Measurements from ENCODE around the gene HIVEP2.

Gene HIVEP2

GRCh38 chr6:142844065-142844755 is 100.8 kb downstream of the HIVEP2 start:
- DNase-seq (ENCODE audit: low read depth, low spot score): no peak

- no peak for DNase-seq (ENCODE audit: low read depth, low spot score)
Measured at GRCh38 chr6:142843361-142843760, 101.6 kb downstream of the HIVEP2 start.

GRCh38 chr6:142842418-142843261 is 102.3 kb downstream of the HIVEP2 start:
- no peak for DNase-seq (ENCODE audit: low read depth, low spot score)

GRCh38 chr6:142841915-142842314 is 103.1 kb downstream of the HIVEP2 start:
- no peak for DNase-seq (ENCODE audit: low read depth, low spot score)

GRCh38 chr6:142839686-142840040 is 105.3 kb downstream of the HIVEP2 start:
- no peak for DNase-seq (ENCODE audit: low read depth, low spot score)

GRCh38 chr6:142838821-142839685 is 105.9 kb downstream of the HIVEP2 start:
- DNase-seq (ENCODE audit: low read depth, low spot score): no peak

- no peak for DNase-seq (ENCODE audit: low read depth, low spot score)
Measured at GRCh38 chr6:142835787-142836535, 109.0 kb downstream of the HIVEP2 start.

GRCh38 chr6:142834853-142835252 is 110.1 kb downstream of the HIVEP2 start:
- DNase-seq (ENCODE audit: low read depth, low spot score): no peak

- DNase-seq (ENCODE audit: low read depth, low spot score): no peak
Measured at GRCh38 chr6:142833798-142834197, 111.2 kb downstream of the HIVEP2 start.

GRCh38 chr6:142833054-142833453 is 111.9 kb downstream of the HIVEP2 start:
- DNase-seq (ENCODE audit: low read depth, low spot score): no peak

GRCh38 chr6:142830807-142831206 is 114.2 kb downstream of the HIVEP2 start:
- no peak for DNase-seq (ENCODE audit: low read depth, low spot score)

- DNase-seq (ENCODE audit: low read depth, low spot score): no peak
Measured at GRCh38 chr6:142830116-142830710, 114.8 kb downstream of the HIVEP2 start.

GRCh38 chr6:142829556-142829955 is 115.4 kb downstream of the HIVEP2 start:
- DNase-seq (ENCODE audit: low read depth, low spot score): no peak

- DNase-seq (ENCODE audit: low read depth, low spot score): no peak
Measured at GRCh38 chr6:142827991-142828390, 117.0 kb downstream of the HIVEP2 start.

- no peak for DNase-seq (ENCODE audit: low read depth, low spot score)
Measured at GRCh38 chr6:142827369-142827768, 117.6 kb downstream of the HIVEP2 start.

GRCh38 chr6:142825760-142826159 is 119.2 kb downstream of the HIVEP2 start:
- DNase-seq (ENCODE audit: low read depth, low spot score): no peak

GRCh38 chr6:142824426-142824825 is 120.5 kb downstream of the HIVEP2 start:
- DNase-seq (ENCODE audit: low read depth, low spot score): no peak

- DNase-seq (ENCODE audit: low read depth, low spot score): no peak
Measured at GRCh38 chr6:142823256-142823902, 121.6 kb downstream of the HIVEP2 start.

- no peak for DNase-seq (ENCODE audit: low read depth, low spot score)
Measured at GRCh38 chr6:142822842-142823241, 122.1 kb downstream of the HIVEP2 start.

- no peak for DNase-seq (ENCODE audit: low read depth, low spot score)
Measured at GRCh38 chr6:142822383-142822782, 122.6 kb downstream of the HIVEP2 start.

Measured in activated naive CD8-positive, alpha-beta T cell treated with anti-CD3 and anti-CD28 coated beads, Interleukin-2, amount 50 U/mL, for 16 hours (primary cell).